Renal cortex interstitium (tissue), 15 donors: ENCODE data around the gene DNAAF2. TPM values are rescaled to one million over a fixed set of nuclear protein-coding genes. Genes with fewer than 3 reads are reported as not detected.
"Not testable (repeated sequence)": the region's sequence is repeated elsewhere in the genome, so short reads cannot be mapped to it uniquely, and the experiment has no call there.

Experiments
- DNase-seq, 11 donors: peaks; one replicate each; pipeline ENCODE4 v3.0.0-alpha.2; 2013; ENCODE audit warnings: low read depth in 9 of 11, low spot score in 4 of 11; ENCODE audit errors: extremely low read depth in 1 of 11
- long read RNA-seq, 16 experiments: transcript quantifications; one replicate each; lab custom pipeline, GENCODE V29; 2026
- polyA plus RNA-seq, 3 donors: library from polyadenylated mRNA; unstranded; fragments of 120-200 nt; gene quantifications; one replicate each; pipeline ENCODE4 v1.2.1, GENCODE V29; 2013; ENCODE audit not compliant: insufficient read length in 3 of 3

DNAAF2 gene, protein sequence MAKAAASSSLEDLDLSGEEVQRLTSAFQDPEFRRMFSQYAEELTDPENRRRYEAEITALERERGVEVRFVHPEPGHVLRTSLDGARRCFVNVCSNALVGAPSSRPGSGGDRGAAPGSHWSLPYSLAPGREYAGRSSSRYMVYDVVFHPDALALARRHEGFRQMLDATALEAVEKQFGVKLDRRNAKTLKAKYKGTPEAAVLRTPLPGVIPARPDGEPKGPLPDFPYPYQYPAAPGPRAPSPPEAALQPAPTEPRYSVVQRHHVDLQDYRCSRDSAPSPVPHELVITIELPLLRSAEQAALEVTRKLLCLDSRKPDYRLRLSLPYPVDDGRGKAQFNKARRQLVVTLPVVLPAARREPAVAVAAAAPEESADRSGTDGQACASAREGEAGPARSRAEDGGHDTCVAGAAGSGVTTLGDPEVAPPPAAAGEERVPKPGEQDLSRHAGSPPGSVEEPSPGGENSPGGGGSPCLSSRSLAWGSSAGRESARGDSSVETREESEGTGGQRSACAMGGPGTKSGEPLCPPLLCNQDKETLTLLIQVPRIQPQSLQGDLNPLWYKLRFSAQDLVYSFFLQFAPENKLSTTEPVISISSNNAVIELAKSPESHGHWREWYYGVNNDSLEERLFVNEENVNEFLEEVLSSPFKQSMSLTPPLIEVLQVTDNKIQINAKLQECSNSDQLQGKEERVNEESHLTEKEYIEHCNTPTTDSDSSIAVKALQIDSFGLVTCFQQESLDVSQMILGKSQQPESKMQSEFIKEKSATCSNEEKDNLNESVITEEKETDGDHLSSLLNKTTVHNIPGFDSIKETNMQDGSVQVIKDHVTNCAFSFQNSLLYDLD
- polyA plus RNA-seq: 10 to 100 TPM; 15.8 to 18.7 (median 16.5) TPM
- long read RNA-seq, donor 1, transcript DNAAF2-201 (3 exons, 2,963 nt): major isoform, 10 of 18 reads
- long read RNA-seq, donor 1, transcript DNAAF2-202 (2 exons, 2,819 nt): minor isoform, 8 of 18 reads
- long read RNA-seq, donor 1, partial matches to known transcripts: 0 of 18 reads
- long read RNA-seq, donor 1, other reads (novel, unspliced or antisense): 0 of 18 reads
- long read RNA-seq, donor 2, transcript DNAAF2-201 (3 exons, 2,963 nt): major isoform, 5 of 9 reads
- long read RNA-seq, donor 2, partial matches to known transcripts: 0 of 9 reads
- long read RNA-seq, donor 2, other reads (novel, unspliced or antisense): 0 of 9 reads
- long read RNA-seq, donor 3, transcript DNAAF2-202 (2 exons, 2,819 nt): minor isoform, 9 of 23 reads
- long read RNA-seq, donor 3, transcript DNAAF2-201 (3 exons, 2,963 nt): major isoform, 14 of 23 reads
- long read RNA-seq, donor 3, partial matches to known transcripts: 0 of 23 reads
- long read RNA-seq, donor 3, other reads (novel, unspliced or antisense): 0 of 23 reads
- long read RNA-seq, donor 4, transcript DNAAF2-202 (2 exons, 2,819 nt): major isoform, 11 of 20 reads
- long read RNA-seq, donor 4, transcript DNAAF2-201 (3 exons, 2,963 nt): minor isoform, 9 of 20 reads
- long read RNA-seq, donor 4, partial matches to known transcripts: 0 of 20 reads
- long read RNA-seq, donor 4, other reads (novel, unspliced or antisense): 0 of 20 reads
- long read RNA-seq, donor 5: 0 reads
- long read RNA-seq, donor 6, transcript DNAAF2-201 (3 exons, 2,963 nt): major isoform, 9 of 15 reads
- long read RNA-seq, donor 6, transcript DNAAF2-202 (2 exons, 2,819 nt): minor isoform, 6 of 15 reads
- long read RNA-seq, donor 6, partial matches to known transcripts: 0 of 15 reads
- long read RNA-seq, donor 6, other reads (novel, unspliced or antisense): 0 of 15 reads
- long read RNA-seq, donor 7, transcript DNAAF2-202 (2 exons, 2,819 nt): minor isoform, 8 of 20 reads
- long read RNA-seq, donor 7, transcript DNAAF2-201 (3 exons, 2,963 nt): major isoform, 12 of 20 reads
- long read RNA-seq, donor 7, partial matches to known transcripts: 0 of 20 reads
- long read RNA-seq, donor 7, other reads (novel, unspliced or antisense): 0 of 20 reads
- long read RNA-seq, donor 8: 0 reads
- long read RNA-seq, donor 9, transcript DNAAF2-201 (3 exons, 2,963 nt): major isoform, 7 of 9 reads
- long read RNA-seq, donor 9, partial matches to known transcripts: 0 of 9 reads
- long read RNA-seq, donor 9, other reads (novel, unspliced or antisense): 0 of 9 reads
- long read RNA-seq, donor 10, transcript DNAAF2-201 (3 exons, 2,963 nt): major isoform, 11 of 17 reads
- long read RNA-seq, donor 10, transcript DNAAF2-202 (2 exons, 2,819 nt): minor isoform, 6 of 17 reads
- long read RNA-seq, donor 10, partial matches to known transcripts: 0 of 17 reads
- long read RNA-seq, donor 10, other reads (novel, unspliced or antisense): 0 of 17 reads
- long read RNA-seq, donor 11, transcript DNAAF2-201 (3 exons, 2,963 nt): major isoform, 5 of 10 reads
- long read RNA-seq, donor 11, transcript DNAAF2-202 (2 exons, 2,819 nt): major isoform, 5 of 10 reads
- long read RNA-seq, donor 11, partial matches to known transcripts: 0 of 10 reads
- long read RNA-seq, donor 11, other reads (novel, unspliced or antisense): 0 of 10 reads
- long read RNA-seq, donor 12, transcript DNAAF2-201 (3 exons, 2,963 nt): major isoform, 7 of 25 reads
- long read RNA-seq, donor 12, partial matches to known transcripts: 16 of 25 reads
- long read RNA-seq, donor 12, other reads (novel, unspliced or antisense): 0 of 25 reads
- long read RNA-seq, donor 13: 0 reads
- long read RNA-seq, donor 14, transcript DNAAF2-201 (3 exons, 2,963 nt): major isoform, 11 of 15 reads
- long read RNA-seq, donor 14, partial matches to known transcripts: 0 of 15 reads
- long read RNA-seq, donor 14, other reads (novel, unspliced or antisense): 0 of 15 reads
- long read RNA-seq, donor 15, transcript DNAAF2-201 (3 exons, 2,963 nt): major isoform, 6 of 8 reads
- long read RNA-seq, donor 15, partial matches to known transcripts: 0 of 8 reads
- long read RNA-seq, donor 15, other reads (novel, unspliced or antisense): 0 of 8 reads
- long read RNA-seq, donor 16, transcript DNAAF2-201 (3 exons, 2,963 nt): major isoform, 28 of 40 reads
- long read RNA-seq, donor 16, transcript DNAAF2-202 (2 exons, 2,819 nt): minor isoform, 12 of 40 reads
- long read RNA-seq, donor 16, partial matches to known transcripts: 0 of 40 reads
- long read RNA-seq, donor 16, other reads (novel, unspliced or antisense): 0 of 40 reads

DNA sequence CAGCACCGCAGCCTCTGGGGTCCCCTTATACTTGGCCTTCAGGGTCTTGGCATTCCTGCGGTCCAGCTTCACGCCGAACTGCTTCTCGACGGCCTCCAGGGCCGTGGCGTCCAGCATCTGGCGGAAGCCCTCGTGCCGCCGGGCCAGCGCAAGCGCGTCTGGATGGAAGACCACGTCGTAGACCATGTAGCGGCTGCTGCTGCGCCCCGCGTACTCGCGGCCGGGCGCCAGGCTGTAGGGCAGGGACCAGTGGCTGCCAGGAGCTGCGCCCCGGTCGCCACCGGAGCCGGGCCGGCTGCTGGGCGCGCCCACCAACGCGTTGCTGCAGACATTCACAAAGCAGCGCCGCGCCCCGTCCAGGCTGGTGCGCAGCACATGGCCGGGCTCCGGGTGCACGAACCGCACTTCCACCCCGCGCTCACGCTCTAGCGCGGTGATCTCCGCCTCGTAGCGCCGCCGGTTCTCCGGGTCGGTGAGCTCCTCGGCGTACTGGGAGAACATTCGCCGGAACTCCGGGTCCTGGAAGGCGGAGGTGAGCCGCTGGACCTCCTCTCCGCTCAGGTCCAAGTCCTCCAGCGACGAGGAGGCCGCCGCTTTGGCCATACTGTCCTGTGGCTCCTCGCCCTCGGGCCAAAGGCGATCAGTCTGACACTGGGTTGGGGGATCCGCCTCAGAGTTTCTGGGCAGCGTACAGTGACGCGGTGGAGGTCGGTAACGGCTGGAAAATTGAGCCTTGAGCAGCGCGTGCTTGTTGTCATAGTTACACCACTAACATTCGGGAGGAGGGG, at the start of gene DNAAF2:
DNAAF2 (minus strand) TSS at position 698 of the 788 bp plus-strand sequence; CDS start at position 603, 95 bp downstream.
- DNase-seq: peak; percentile 60 to 87 (median 79)

DNA sequence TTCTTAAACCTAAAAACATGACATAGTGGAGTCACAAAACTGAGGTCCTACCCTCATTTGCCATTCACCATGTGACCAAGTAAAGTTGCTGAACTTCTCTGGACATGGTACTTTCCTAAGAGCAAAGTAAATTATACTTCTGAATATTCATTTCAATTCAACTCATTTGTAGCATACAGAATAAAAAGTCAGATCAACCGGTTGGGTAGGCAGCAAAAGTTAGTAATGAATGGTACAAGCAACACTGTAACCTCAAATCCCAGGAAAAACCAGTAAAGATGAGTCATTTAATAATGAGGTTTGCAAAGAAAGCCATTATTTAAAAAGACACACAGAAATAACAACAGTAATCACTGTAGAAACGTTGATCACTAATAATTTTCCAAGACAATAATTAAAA, 44.2 kb upstream of the DNAAF2 start:
- no peak for DNase-seq

DNA sequence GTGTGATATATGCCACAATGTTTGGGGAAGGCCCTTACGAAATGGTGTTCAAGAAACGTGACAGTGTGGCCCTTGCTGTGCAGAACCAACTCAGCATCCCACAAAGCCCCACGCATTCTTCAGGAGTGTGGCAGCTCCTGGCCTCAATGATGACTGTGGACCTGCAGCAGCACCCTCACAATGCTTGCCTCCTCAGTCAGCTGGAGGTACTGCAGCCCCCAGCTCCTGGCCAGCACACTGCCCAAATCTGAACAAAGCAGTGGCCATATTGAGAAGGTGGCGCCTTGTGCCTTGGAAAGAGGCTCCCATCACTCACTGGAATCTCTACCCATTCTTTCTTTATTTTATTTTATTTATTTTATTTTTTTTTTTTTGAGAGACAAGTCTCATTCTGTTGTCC, 42.6 kb upstream of the DNAAF2 start:
- DNase-seq: no peak

DNA sequence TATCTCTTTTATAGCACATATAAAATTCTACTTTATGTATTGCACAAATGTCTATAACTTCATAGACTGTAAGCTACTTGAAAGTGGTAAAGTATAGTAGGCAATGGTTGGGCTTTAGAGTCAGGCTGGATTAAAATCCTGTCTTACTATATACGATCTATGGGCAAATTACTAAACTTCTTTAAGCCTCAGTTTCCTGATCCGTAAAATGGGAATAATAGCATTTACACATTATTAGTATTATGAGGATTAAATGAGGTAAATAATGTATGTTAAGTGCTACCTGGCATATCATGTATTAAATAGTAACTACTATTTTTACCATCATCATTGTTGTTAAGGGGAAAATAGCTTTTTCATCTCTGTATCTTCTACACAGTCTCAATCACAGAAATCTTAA, 38.5 kb upstream of the DNAAF2 start:
- DNase-seq: no peak

DNA sequence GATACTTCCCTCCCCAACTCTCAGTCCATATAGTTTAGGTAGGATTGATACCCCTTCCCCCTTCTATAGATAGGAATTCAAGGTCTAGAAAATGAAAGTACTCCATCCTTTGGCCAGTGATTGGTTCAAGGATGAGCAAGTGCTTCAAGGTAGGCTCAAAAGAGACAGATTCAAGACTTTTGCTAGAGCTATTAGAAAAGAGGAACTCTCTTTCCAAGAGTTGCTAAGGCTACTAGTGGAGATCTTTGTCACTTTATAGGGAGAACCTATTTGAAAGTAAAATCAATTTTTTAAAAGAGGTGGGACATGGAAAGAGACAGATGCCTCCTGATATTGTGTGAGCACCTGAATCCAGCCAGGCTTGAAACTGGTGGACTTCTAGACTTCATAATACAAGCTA, 35.4 kb upstream of the DNAAF2 start:
- no peak for DNase-seq

DNA sequence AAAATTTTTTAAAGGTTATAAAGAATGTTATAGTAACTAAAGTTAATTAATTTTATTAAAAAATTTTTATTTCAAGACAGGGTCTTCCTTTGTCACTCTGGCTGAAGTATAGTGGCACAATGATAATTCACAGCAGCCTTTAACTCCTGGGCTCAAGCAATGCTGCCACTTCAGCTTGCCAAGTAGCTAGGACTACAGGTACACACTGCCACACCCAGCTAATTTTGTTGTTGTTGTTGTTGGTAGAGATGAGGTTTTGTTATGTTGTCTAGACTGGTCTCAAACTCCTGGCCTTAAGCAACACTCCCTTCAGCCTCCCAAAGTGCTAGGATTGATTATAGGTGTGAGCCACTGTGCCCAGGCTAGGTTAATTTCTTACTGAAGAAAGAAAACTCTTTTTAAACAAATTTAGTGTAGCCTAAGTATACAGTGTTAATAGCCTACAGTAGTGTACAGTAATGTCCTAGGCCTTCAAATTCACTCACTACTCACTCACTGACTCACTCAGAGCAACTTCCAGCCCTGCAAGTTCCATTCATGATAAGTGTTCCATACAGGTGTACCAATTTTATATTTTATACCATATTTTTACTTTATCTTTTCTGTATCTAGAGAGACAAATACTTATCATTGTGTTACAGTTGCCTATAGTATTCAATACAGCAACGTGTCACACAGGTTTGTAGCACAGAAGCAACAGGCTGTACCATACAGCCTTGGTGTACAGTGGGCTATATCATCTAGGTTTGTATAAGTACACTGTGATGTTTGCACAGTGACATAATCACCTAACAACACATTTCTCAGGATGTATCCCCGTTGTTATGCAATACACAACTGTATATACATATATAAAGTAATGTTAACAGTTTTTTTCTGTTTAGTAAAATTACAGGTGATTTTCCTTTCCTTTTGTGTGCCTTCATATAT, 24.7 kb upstream of the DNAAF2 start:
- no peak for DNase-seq

DNA sequence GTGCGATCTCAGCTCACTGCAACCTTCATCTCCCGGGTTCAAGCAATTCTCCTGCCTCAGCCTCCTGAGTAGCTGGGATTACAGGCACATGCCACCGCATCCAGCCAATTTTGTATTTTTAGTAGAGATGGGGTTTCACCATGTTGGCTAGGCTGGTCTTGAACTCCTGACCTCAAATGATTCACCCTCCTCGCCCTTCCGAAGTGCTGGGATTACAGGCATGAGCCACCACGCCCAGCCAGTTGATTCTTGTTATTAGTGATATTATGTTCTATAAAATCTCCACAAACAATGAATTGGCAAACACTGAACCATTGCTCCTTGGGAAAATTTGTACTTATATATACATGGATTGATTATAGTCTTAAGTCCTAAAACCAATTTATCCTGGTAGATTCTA, 22.5 kb upstream of the DNAAF2 start:
- not testable (repeated sequence) for DNase-seq

DNA sequence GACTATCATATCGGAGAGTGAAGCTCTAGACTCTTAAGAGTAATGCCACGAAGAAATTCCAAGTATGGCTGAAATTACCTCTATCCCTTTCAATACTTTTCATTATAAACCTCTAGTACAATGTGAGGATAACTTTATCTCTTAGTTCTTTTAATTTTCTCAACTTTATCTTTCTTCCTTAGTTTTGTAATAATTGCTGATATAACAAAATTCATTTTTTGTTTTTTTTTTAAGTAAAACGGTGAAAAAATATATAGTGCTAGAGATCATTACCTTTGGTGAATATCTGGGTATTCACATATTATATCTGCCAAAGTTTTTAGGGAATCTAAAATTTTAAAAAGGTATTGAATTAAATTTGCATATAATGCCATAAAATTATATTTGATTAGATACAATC, 19.5 kb upstream of the DNAAF2 start:
- no peak for DNase-seq

DNA sequence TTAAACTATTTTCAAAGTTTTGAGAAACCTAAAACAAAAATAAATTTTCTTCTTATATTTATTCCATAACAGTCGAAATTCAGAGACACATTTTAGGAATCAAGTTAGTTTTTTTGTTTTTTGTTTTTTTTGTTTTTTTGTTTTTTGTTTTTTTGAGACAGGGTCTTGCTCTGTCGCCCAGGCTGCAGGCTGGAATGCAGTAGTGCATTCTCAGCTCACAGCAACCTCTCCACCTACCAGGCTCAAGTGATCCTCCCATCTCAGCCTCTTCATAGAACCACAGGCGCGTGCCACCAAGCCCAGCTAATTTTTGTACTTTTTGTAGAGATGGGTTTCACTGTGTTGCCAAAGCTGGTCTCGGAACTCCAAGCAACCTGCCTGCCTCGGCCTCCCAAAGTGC, 18.5 kb upstream of the DNAAF2 start:
- DNase-seq: no peak

DNA sequence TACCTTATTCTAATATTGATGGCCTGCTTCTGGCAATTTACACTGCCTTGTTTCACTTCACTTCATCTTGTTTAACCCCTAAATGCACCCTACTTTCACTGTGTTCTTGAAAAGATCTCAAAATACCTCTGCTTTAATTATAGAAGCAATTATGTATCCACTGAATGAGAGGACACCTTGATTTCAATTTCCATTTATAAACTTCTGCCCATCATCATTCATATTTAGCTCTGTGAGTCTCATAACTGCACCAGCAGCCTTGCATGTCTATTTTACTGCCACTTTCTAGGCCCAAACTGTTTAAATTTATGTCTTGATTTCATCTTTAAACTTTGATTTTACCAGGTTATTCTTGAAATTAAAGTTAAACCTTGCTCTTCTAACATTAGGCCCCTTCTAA, 7.1 kb upstream of the DNAAF2 start:
- DNase-seq: no peak

DNA sequence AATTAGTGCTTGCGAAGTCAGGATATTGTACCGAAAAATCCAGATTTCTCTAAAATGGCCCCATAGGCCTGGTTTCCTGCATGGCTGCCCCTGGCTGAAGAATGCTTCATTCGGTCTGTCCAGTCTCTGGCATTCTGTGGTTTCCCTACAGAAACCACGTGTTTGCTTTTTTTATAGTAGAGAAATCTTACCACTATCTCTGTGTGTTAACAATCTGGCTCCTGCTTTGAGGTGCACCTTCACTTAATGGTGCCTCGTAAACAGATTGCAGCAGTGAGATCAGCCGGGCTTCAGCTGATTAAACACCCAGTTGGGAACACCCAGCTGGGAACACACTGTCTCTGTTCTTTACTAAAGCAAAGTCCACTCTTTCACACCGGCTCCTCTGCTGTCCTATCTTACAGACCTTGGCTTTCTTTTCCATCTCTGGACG, 6.7 kb upstream of the DNAAF2 start:
- DNase-seq: no peak

DNA sequence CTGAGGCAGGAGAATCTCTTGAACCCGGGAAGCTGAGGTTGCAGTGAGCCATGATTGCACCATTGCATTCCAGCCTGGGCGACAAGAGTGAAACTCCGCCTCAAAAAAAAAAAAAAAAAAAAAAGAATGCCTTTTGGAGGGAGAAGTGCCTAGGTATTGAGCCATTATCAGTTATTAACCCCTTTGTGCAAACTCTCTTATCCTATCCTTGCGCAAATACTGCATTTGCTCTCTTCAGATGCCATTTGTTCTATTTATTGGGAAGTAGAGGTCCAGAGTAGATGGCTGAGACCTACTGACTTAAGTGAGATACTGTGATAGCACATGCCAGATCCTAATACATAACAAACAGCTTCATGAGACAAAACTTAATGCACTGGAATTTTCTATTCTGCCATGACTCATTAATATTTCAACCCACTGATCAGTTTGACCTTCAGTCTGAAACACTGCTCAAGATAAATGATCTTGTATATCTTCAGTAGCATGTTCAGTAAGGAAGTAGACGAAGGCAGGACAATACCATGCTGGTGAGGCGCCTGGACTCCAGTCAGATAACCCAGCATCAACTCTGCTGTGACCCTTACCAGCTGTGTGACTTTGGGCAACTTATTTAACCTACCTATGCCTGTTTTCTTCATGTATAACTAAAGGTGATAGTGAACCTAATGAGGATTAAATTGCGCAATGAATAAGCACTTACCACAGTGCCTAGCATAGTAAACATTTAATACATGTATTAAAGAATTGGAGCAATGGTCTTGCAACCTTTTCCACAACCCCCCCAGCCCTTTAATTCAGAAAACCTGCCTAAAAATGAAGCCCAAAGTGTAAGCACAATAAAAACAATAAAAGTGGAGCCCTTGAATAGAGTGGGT, 5.7 kb upstream of the DNAAF2 start:
- no peak for DNase-seq

DNA sequence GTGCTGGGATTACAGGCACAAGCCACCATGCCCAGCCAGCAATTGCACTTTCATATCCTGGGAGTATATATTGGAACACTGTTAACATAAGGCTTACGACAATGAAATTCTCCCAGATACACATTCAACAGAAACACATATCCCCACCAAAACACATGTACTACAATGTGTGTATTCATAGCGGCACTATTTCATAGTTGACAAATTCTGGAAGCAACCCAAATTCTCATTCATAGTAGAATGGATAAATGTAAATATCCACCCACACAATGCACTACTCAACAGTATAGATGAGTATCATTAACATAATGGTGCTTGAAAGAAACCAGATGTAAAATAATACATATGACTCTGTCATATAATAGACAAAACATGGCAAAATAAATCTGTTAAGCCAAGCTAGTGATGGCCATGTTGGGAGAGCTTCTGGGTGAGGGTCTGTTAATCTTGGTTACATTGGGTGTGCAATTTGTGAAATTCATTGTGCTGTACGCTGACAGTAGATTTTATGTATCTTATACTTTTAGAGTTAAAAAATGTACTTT, 2.6 kb upstream of the DNAAF2 start:
- DNase-seq: no peak
